HEK293 (cell line): ENCODE results near the gene SLC37A4.

Experiments
- KLF8 ChIP-seq: fragments of 450-650 bp; formaldehyde crosslinking; IDR thresholded peaks from 2 replicates; pipeline ENCODE4 v1.5.1; 2016; ENCODE audit warnings: missing biosample characterization, missing genetic modification characterization
- MYNN ChIP-seq: fragments of 450-650 bp; formaldehyde crosslinking; IDR thresholded peaks from 2 replicates; pipeline ENCODE4 v1.5.1; 2016; ENCODE audit warnings: missing biosample characterization, missing genetic modification characterization, borderline replicate concordance
- WT1 ChIP-seq: fragments of 450-650 bp; formaldehyde crosslinking; IDR thresholded peaks from 2 replicates; pipeline ENCODE4 v1.5.1; 2016; ENCODE audit warnings: missing biosample characterization, missing genetic modification characterization
- ZBTB17 ChIP-seq: fragments of 450-650 bp; formaldehyde crosslinking; IDR thresholded peaks from 2 replicates; pipeline ENCODE4 v1.5.1; 2016; ENCODE audit warnings: missing biosample characterization, missing genetic modification characterization
- ZNF23 ChIP-seq: fragments of 450-650 bp; formaldehyde crosslinking; IDR thresholded peaks from 2 replicates; pipeline ENCODE4 v1.5.1; 2016; ENCODE audit warnings: missing biosample characterization, missing genetic modification characterization, borderline replicate concordance
- ZNF248 ChIP-seq: fragments of 450-650 bp; formaldehyde crosslinking; IDR thresholded peaks from 2 replicates; pipeline ENCODE4 v1.5.1; 2017; ENCODE audit warnings: missing biosample characterization, missing genetic modification characterization
- ZNF629 ChIP-seq: fragments of 450-650 bp; formaldehyde crosslinking; IDR thresholded peaks from 2 replicates; pipeline ENCODE4 v1.5.1; 2017; ENCODE audit warnings: missing biosample characterization, missing genetic modification characterization
- ZNF76 ChIP-seq: fragments of 450-650 bp; formaldehyde crosslinking; IDR thresholded peaks from 2 replicates; pipeline ENCODE4; 2016; ENCODE audit warnings: low read depth, missing biosample characterization, missing genetic modification characterization, borderline replicate concordance
- ZSCAN23 ChIP-seq: fragments of 450-650 bp; formaldehyde crosslinking; IDR thresholded peaks from 2 replicates; pipeline ENCODE4 v1.5.1; 2016; ENCODE audit warnings: missing biosample characterization, missing genetic modification characterization
- ZSCAN30 ChIP-seq: fragments of 450-650 bp; IDR thresholded peaks from 2 replicates; pipeline ENCODE4 v1.5.1; 2018; ENCODE audit warnings: missing biosample characterization, mild to moderate bottlenecking, missing genetic modification characterization, moderate library complexity
- TF ChIP-seq, protein P1 (sequence below): fragments of 450-650 bp; formaldehyde crosslinking; IDR thresholded peaks from 2 replicates; pipeline ENCODE4 v1.5.1; 2016; ENCODE audit warnings: missing biosample characterization, missing genetic modification characterization
- TF ChIP-seq, protein P2 (sequence below): fragments of 450-650 bp; formaldehyde crosslinking; IDR thresholded peaks from 2 replicates; pipeline ENCODE4 v1.5.1; 2016; ENCODE audit warnings: missing biosample characterization, missing genetic modification characterization
- TF ChIP-seq, protein P3 (sequence below): fragments of 450-650 bp; formaldehyde crosslinking; IDR thresholded peaks from 2 replicates; pipeline ENCODE4 v1.5.1; 2016; ENCODE audit warnings: missing biosample characterization, missing genetic modification characterization, borderline replicate concordance
- TF ChIP-seq, protein P4 (sequence below): fragments of 450-650 bp; formaldehyde crosslinking; IDR thresholded peaks from 2 replicates; pipeline ENCODE4 v1.5.1; 2016; ENCODE audit warnings: missing biosample characterization, missing genetic modification characterization
- TF ChIP-seq, protein P5 (sequence below): fragments of 450-650 bp; formaldehyde crosslinking; conservative IDR thresholded peaks from 2 replicates; pipeline ENCODE4 v1.5.1; 2016; ENCODE audit warnings: low read depth, missing biosample characterization, missing genetic modification characterization

The SLC37A4 gene

DNA sequence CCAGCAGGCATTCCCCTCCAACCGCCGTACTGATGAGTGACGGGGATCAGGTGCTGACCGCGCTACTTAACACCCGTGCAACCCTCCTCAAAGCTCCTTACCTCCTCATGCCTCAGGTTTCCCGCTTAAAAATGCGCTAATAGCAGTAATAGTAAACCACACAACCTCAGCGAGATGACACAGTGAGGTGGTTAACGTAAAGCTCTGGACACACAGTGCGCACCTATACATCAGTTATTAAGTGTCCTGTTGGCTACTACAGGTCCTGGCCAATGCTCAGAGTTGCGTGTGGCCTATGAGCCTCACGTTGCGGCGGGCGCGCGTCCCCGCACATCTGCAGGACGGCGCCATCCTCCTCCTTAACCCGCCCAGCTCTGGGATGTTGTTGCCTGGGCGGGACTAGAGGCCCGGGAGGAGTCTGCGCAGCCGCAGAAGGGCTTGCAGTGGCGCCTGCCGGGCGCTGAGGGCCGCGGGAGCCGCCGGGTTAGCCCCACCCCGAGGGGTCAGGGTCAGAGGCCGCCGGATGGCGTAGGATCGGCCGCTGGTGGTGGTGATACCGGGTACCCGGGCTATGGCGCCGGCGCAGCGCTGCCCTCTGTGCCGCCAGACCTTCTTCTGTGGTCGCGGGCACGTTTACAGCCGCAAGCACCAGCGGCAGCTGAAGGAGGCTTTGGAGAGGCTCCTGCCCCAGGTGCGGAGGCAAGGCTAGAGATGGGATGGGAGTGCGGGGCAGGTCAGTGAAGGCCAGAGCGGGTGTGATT is 32.9 kb downstream of the SLC37A4 start, which contains the start of gene CENATAC (continued):
- TF ChIP-seq, protein P1, sequence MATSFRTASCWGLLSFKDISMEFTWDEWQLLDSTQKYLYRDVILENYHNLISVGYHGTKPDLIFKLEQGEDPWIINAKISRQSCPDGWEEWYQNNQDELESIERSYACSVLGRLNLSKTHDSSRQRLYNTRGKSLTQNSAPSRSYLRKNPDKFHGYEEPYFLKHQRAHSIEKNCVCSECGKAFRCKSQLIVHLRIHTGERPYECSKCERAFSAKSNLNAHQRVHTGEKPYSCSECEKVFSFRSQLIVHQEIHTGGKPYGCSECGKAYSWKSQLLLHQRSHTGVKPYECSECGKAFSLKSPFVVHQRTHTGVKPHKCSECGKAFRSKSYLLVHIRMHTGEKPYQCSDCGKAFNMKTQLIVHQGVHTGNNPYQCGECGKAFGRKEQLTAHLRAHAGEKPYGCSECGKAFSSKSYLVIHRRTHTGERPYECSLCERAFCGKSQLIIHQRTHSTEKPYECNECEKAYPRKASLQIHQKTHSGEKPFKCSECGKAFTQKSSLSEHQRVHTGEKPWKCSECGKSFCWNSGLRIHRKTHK (tag by site-specific recombination): no peak
- no peak for TF ChIP-seq ZSCAN23
- TF ChIP-seq ZBTB17 (tag by site-specific recombination): no peak; the same call in 1 of the 2 replicates
- peak; percentile 68; the same call in 1 of the 2 replicates for TF ChIP-seq KLF8
- peak; percentile 59; the same call in 1 of the 2 replicates for TF ChIP-seq WT1 (tag by site-specific recombination)
- TF ChIP-seq ZNF23 (tag by site-specific recombination): no peak
- TF ChIP-seq, protein P2, sequence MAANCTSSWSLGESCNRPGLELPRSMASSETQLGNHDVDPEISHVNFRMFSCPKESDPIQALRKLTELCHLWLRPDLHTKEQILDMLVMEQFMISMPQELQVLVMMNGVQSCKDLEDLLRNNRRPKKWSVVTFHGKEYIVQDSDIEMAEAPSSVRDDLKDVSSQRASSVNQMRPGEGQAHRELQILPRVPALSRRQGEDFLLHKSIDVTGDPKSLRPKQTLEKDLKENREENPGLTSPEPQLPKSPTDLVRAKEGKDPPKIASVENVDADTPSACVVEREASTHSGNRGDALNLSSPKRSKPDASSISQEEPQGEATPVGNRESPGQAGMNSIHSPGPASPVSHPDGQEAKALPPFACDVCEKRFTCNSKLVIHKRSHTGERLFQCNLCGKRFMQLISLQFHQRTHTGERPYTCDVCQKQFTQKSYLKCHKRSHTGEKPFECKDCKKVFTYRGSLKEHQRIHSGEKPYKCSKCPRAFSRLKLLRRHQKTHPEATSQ (tag by site-specific recombination): 0 out of 2 replicates have a peak, but pooled peaks have one; percentile 19
- 0 out of 2 replicates have a peak, but pooled peaks have one; percentile 38 for TF ChIP-seq ZNF629 (tag by site-specific recombination)
- TF ChIP-seq, protein P3, sequence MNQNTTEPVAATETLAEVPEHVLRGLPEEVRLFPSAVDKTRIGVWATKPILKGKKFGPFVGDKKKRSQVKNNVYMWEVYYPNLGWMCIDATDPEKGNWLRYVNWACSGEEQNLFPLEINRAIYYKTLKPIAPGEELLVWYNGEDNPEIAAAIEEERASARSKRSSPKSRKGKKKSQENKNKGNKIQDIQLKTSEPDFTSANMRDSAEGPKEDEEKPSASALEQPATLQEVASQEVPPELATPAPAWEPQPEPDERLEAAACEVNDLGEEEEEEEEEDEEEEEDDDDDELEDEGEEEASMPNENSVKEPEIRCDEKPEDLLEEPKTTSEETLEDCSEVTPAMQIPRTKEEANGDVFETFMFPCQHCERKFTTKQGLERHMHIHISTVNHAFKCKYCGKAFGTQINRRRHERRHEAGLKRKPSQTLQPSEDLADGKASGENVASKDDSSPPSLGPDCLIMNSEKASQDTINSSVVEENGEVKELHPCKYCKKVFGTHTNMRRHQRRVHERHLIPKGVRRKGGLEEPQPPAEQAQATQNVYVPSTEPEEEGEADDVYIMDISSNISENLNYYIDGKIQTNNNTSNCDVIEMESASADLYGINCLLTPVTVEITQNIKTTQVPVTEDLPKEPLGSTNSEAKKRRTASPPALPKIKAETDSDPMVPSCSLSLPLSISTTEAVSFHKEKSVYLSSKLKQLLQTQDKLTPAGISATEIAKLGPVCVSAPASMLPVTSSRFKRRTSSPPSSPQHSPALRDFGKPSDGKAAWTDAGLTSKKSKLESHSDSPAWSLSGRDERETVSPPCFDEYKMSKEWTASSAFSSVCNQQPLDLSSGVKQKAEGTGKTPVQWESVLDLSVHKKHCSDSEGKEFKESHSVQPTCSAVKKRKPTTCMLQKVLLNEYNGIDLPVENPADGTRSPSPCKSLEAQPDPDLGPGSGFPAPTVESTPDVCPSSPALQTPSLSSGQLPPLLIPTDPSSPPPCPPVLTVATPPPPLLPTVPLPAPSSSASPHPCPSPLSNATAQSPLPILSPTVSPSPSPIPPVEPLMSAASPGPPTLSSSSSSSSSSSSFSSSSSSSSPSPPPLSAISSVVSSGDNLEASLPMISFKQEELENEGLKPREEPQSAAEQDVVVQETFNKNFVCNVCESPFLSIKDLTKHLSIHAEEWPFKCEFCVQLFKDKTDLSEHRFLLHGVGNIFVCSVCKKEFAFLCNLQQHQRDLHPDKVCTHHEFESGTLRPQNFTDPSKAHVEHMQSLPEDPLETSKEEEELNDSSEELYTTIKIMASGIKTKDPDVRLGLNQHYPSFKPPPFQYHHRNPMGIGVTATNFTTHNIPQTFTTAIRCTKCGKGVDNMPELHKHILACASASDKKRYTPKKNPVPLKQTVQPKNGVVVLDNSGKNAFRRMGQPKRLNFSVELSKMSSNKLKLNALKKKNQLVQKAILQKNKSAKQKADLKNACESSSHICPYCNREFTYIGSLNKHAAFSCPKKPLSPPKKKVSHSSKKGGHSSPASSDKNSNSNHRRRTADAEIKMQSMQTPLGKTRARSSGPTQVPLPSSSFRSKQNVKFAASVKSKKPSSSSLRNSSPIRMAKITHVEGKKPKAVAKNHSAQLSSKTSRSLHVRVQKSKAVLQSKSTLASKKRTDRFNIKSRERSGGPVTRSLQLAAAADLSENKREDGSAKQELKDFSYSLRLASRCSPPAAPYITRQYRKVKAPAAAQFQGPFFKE (tag by site-specific recombination): no peak
- no peak for TF ChIP-seq MYNN (tag by site-specific recombination)
- TF ChIP-seq, protein P4, sequence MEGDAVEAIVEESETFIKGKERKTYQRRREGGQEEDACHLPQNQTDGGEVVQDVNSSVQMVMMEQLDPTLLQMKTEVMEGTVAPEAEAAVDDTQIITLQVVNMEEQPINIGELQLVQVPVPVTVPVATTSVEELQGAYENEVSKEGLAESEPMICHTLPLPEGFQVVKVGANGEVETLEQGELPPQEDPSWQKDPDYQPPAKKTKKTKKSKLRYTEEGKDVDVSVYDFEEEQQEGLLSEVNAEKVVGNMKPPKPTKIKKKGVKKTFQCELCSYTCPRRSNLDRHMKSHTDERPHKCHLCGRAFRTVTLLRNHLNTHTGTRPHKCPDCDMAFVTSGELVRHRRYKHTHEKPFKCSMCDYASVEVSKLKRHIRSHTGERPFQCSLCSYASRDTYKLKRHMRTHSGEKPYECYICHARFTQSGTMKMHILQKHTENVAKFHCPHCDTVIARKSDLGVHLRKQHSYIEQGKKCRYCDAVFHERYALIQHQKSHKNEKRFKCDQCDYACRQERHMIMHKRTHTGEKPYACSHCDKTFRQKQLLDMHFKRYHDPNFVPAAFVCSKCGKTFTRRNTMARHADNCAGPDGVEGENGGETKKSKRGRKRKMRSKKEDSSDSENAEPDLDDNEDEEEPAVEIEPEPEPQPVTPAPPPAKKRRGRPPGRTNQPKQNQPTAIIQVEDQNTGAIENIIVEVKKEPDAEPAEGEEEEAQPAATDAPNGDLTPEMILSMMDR: no peak
- no peak for TF ChIP-seq ZNF248
- TF ChIP-seq ZSCAN30 (tag by site-specific recombination): 0 out of 2 replicates have a peak, but pooled peaks have one; percentile 33
- TF ChIP-seq, protein P5, sequence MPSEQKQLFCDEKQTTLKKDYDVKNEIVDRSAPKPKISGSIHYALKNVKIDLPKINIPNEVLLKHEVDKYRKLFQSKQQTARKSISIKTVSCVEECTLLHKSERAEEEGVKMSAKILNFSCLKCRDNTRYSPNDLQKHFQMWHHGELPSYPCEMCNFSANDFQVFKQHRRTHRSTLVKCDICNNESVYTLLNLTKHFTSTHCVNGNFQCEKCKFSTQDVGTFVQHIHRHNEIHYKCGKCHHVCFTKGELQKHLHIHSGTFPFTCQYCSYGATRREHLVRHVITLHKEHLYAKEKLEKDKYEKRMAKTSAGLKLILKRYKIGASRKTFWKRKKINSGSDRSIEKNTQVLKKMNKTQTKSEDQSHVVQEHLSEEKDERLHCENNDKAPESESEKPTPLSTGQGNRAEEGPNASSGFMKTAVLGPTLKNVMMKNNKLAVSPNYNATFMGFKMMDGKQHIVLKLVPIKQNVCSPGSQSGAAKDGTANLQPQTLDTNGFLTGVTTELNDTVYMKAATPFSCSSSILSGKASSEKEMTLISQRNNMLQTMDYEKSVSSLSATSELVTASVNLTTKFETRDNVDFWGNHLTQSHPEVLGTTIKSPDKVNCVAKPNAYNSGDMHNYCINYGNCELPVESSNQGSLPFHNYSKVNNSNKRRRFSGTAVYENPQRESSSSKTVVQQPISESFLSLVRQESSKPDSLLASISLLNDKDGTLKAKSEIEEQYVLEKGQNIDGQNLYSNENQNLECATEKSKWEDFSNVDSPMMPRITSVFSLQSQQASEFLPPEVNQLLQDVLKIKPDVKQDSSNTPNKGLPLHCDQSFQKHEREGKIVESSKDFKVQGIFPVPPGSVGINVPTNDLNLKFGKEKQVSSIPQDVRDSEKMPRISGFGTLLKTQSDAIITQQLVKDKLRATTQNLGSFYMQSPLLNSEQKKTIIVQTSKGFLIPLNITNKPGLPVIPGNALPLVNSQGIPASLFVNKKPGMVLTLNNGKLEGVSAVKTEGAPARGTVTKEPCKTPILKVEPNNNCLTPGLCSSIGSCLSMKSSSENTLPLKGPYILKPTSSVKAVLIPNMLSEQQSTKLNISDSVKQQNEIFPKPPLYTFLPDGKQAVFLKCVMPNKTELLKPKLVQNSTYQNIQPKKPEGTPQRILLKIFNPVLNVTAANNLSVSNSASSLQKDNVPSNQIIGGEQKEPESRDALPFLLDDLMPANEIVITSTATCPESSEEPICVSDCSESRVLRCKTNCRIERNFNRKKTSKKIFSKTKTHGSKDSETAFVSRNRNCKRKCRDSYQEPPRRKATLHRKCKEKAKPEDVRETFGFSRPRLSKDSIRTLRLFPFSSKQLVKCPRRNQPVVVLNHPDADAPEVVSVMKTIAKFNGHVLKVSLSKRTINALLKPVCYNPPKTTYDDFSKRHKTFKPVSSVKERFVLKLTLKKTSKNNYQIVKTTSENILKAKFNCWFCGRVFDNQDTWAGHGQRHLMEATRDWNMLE: no peak
- peak; percentile 53; the same call in 1 of the 2 replicates for TF ChIP-seq ZNF76 (tag by site-specific recombination)
